DOHH2 (cell line): ENCODE measurements around the gene LRRC8E.

Source experiments
- H3F3A ChIP-seq: fragments of 200-600 bp; sonication (generic), shearing (Covaris generic); 2 replicates; pipeline ENCODE4 v1.6.0; 2016; ENCODE audit warnings: antibody characterized with exemption, mild to moderate bottlenecking; ENCODE audit not compliant: control insufficient read depth, insufficient read depth
- H3K27ac ChIP-seq: fragments of 200-600 bp; sonication (generic); 2 replicates; pipeline ENCODE4 v1.5.1; 2014; ENCODE audit warnings: low read depth, mild to moderate bottlenecking, low read length, moderate library complexity
- H3K27me3 ChIP-seq: fragments of 200-600 bp; sonication (generic); 2 replicates; pipeline ENCODE4 v1.6.1; 2014; ENCODE audit warnings: mild to moderate bottlenecking, low read length, mixed read lengths; ENCODE audit not compliant: control insufficient read depth
- H3K36me3 ChIP-seq: fragments of 200-600 bp; sonication (generic); 2 replicates; pipeline ENCODE4 v1.6.1; 2014; ENCODE audit warnings: mild to moderate bottlenecking, low read length, moderate library complexity, mixed read lengths; ENCODE audit not compliant: control insufficient read depth
- H3K4me1 ChIP-seq: fragments of 200-600 bp; sonication (generic); 2 replicates; pipeline ENCODE4 v1.6.1; 2014; ENCODE audit warnings: mild to moderate bottlenecking, low read length, mixed read lengths; ENCODE audit not compliant: control insufficient read depth
- H3K4me2 ChIP-seq: fragments of 200-600 bp; sonication (generic); 2 replicates; pipeline ENCODE4 v1.6.0; 2014; ENCODE audit warnings: mild to moderate bottlenecking, low read length, moderate library complexity
- H3K4me3 ChIP-seq: fragments of 200-600 bp; sonication (generic); 2 replicates; pipeline ENCODE4 v1.5.1; 2014; ENCODE audit warnings: mild to moderate bottlenecking, low read length, mixed read lengths
- H3K79me2 ChIP-seq: fragments of 200-600 bp; sonication (generic); 2 replicates; pipeline ENCODE4 v1.6.1; 2014; ENCODE audit warnings: mild to moderate bottlenecking, low read length, mixed read lengths; ENCODE audit not compliant: control insufficient read depth
- H3K9me2 ChIP-seq: fragments of 200-600 bp; sonication (generic); replicated peaks from 2 replicates; pipeline ENCODE4 v1.6.1; 2014; ENCODE audit warnings: mild to moderate bottlenecking, low read length, mixed read lengths; ENCODE audit not compliant: control insufficient read depth
- H3K9me3 ChIP-seq: fragments of 200-600 bp; sonication (generic); 2 replicates; pipeline ENCODE4 v1.6.1; 2014; ENCODE audit warnings: antibody characterized with exemption, low read length, mixed read lengths; ENCODE audit not compliant: control insufficient read depth, insufficient read depth
- H4K20me1 ChIP-seq: fragments of 200-600 bp; sonication (generic); 2 replicates; pipeline ENCODE4 v1.6.0; 2014; ENCODE audit warnings: low read depth, mild to moderate bottlenecking, antibody characterized with exemption, low read length, moderate library complexity; ENCODE audit not compliant: control insufficient read depth, insufficient read depth
- CTCF ChIP-seq: fragments of 200-600 bp; sonication (generic); IDR thresholded peaks from one replicate; pipeline ENCODE4 v1.5.1; 2014; ENCODE audit warnings: antibody characterized with exemption, mild to moderate bottlenecking, low read depth, low read length; ENCODE audit not compliant: poor library complexity, severe bottlenecking
- EZH2phosphoT487 ChIP-seq: fragments of 200-600 bp; sonication (generic); IDR thresholded peaks from 2 replicates; pipeline ENCODE4 v1.6.1; 2017; ENCODE audit warnings: borderline replicate concordance, mild to moderate bottlenecking, antibody characterized with exemption, low read length, moderate library complexity, mixed read lengths

The LRRC8E gene

GRCh38 chr19:7869910-7870511, 18.3 kb upstream of the LRRC8E start:
- H3K36me3 ChIP-seq: no peaks in the 10 kb centered on the region
- no peak for TF ChIP-seq EZH2phosphoT487
- no peak for TF ChIP-seq CTCF
- no peaks in the 10 kb centered on the region for H4K20me1 ChIP-seq
- no peaks in the 10 kb centered on the region; the same call in 1 of the 2 replicates for H3K9me3 ChIP-seq
- H3K9me2 ChIP-seq: no peaks in the 10 kb centered on the region
- H3K27ac ChIP-seq: no peak overlapping the region
- peaks cover 47% of the 10 kb centered on the region for H3K4me1 ChIP-seq
- peaks cover 24% of the 10 kb centered on the region for H3K27me3 ChIP-seq
- H3K4me2 ChIP-seq: peak overlapping the region; percentile 99
- H3F3A ChIP-seq: peaks cover 9% of the 10 kb centered on the region
- peak overlapping the region; percentile 75 for H3K4me3 ChIP-seq
- H3K79me2 ChIP-seq: no peaks in the 10 kb centered on the region

GRCh38 chr19:7870571-7871436, 17.5 kb upstream of the LRRC8E start:
- H3K36me3 ChIP-seq: no peaks in the 10 kb centered on the region
- peaks cover 9% of the 10 kb centered on the region for H3F3A ChIP-seq
- no peak overlapping the region for H3K27ac ChIP-seq
- peaks cover 47% of the 10 kb centered on the region for H3K4me1 ChIP-seq
- H3K9me2 ChIP-seq: no peaks in the 10 kb centered on the region
- H3K9me3 ChIP-seq: no peaks in the 10 kb centered on the region; the same call in 1 of the 2 replicates
- H3K4me2 ChIP-seq: peak overlapping the region; percentile 64
- TF ChIP-seq CTCF: no peak
- no peak for TF ChIP-seq EZH2phosphoT487
- H4K20me1 ChIP-seq: no peaks in the 10 kb centered on the region
- no peak overlapping the region for H3K4me3 ChIP-seq
- peaks cover 20% of the 10 kb centered on the region for H3K27me3 ChIP-seq
- no peaks in the 10 kb centered on the region for H3K79me2 ChIP-seq

GRCh38 chr19:7871437-7872305, 16.6 kb upstream of the LRRC8E start:
- Histone ChIP-seq H3K9me3 (no peaks in the 10 kb centered on the region; the same call in 1 of the 2 replicates), H3K9me2 (no peaks in the 10 kb centered on the region), H3K79me2 (no peaks in the 10 kb centered on the region), H3K27me3 (peaks cover 20% of the 10 kb centered on the region), H3K36me3 (no peaks in the 10 kb centered on the region), H3K4me1 (peaks cover 47% of the 10 kb centered on the region), H3K27ac (no peak overlapping the region), H3K4me3 (peak overlapping the region; percentile 42), H3F3A (peaks cover 9% of the 10 kb centered on the region), H3K4me2 (peak overlapping the region; percentile 64), H4K20me1 (no peaks in the 10 kb centered on the region)
- TF ChIP-seq CTCF (no peak), EZH2phosphoT487 (no peak)
